ENCODE data around the gene CNTNAP2. TPM values are rescaled to one million over a fixed set of nuclear protein-coding genes. Genes with fewer than 3 reads are reported as not detected.

Gene CNTNAP2
- total RNA-seq, 1 donor from 2014 or later: 0.22 TPM

- no peak for DNase-seq
- intact Hi-C loops (cut with micrococcal nuclease): no loop called here
- ATAC-seq: no peak
Measured at GRCh38 chr7:148230296-148230695, 2113.7 kb downstream of the CNTNAP2 start.

- intact Hi-C loops (cut with micrococcal nuclease): no loop called here
Measured at GRCh38 chr7:148230883-148231282, 2114.3 kb downstream of the CNTNAP2 start.

DNA sequence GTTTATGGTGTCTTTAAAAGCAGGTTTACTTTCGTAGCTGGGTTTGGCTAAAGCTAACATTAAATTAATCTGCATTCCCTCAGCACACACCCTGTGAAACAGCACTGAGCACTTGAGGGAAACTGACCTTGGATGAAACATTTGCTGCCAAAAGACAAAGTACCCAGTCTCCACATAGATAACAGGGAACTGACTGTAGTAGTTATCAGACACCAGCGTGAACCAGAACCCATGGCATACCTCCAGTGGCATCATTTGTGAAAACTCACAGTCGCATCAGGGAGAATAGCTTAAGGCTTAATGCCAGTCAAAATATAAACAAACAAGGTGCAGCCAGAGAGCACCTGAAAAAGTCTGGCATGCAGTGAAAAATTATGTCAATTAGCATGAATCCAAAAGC is 2116.2 kb downstream of the CNTNAP2 start:
- ATAC-seq (peak; percentile 100), DNase-seq (peak; percentile 36)
- intact Hi-C loops (cut with micrococcal nuclease): no loop called here

More at GRCh38 chr7:148230883-148231282, 2114.3 kb downstream of the CNTNAP2 start:
- ATAC-seq (no peak), DNase-seq (no peak)

- intact Hi-C loops (cut with micrococcal nuclease): no loop called here
- ATAC-seq (no peak), DNase-seq (no peak)
Measured at GRCh38 chr7:148234715-148235114, 2118.1 kb downstream of the CNTNAP2 start.

DNA sequence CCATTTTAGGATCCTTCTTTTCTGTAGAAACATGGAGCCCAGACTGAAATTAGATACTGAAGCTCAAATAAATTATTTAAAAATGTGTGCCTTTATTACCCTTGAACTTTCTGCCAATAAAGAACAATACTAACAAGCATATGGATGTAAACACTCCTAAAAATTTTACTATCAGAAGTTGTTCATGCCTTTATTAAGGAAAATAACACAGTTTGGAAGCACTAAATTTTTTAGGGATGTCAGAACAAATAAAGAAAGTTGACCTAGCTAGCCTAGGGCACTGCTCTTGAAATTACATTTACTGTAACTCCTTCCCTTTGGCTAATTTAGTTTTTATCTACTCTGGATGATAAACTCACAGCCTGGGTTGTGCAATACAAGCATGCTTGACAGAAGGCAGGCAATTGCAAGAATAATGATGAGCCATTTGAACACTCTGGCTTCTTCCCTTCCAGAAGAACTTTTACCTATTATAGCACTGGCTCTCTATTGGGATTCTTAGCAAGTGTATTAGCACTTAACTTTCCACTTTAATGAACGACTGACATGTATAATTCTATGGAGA is 2122.2 kb downstream of the CNTNAP2 start:
- DNase-seq: no peak
- ATAC-seq: peak; percentile 68
- intact Hi-C loops (cut with micrococcal nuclease): no loop called here

GRCh38 chr7:148241700-148242293 is 2125.2 kb downstream of the CNTNAP2 start:
- no peak for DNase-seq
- no peak for ATAC-seq
- intact Hi-C loops (cut with micrococcal nuclease): no loop called here

DNA sequence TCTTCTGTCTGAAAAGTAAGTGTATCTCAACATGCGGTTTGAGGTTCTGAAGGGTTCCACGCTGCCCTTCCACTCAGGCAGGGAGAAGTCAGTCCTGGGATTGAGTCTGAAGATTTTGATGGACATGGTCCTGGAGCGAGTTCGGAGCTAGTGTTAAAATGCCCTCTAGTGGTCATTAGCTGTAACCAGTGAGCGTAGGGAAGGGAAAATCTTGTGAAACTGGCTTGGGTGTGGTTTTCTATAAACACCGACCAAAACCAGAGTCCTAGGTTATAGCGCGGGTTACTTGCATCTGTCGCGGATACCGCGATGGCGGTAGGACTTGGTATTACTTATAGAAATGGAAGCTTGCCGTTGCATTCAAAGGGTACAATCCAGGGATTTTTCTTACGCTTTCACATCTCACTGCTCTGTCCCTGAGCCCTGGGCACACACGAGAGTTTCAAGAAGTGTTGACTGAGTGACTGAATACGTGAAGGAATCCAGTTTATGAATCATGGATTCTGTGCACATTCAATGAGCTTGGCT is 2125.8 kb downstream of the CNTNAP2 start:
- peak; percentile 82 for ATAC-seq
- intact Hi-C loops (cut with micrococcal nuclease): no loop called here
- DNase-seq: no peak

- no peak for DNase-seq
- no peak for ATAC-seq
- intact Hi-C loops (cut with micrococcal nuclease): no loop called here
Measured at GRCh38 chr7:148245381-148245780, 2128.8 kb downstream of the CNTNAP2 start.

GRCh38 chr7:148253629-148254028 is 2137.0 kb downstream of the CNTNAP2 start:
- DNase-seq (no peak), ATAC-seq (no peak)
- intact Hi-C loops (cut with micrococcal nuclease): no loop called here

GRCh38 chr7:148255333-148255732 is 2138.7 kb downstream of the CNTNAP2 start:
- intact Hi-C loops (cut with micrococcal nuclease): no loop called here
- ATAC-seq: no peak
- no peak for DNase-seq

DNA sequence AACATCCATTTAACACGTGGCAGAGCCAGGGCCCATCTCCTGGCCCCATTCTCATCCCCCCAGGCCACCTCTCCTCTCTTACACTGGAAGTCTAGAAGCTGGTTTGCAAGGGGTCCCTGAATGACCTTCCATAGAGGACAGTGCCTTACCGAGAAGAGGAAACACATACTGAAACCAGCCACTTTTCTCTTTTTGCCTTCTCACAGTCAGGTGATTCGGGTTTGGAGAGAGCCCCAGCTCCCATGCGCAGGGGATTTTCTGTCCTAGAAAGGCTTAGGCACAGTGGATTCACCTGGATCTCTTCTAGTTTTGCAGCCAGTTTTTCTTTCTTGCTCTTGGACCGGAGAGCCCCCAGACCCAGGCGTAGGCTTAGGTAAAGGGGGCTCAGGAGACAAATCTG is 2139.8 kb downstream of the CNTNAP2 start:
- DNase-seq: no peak

GRCh38 chr7:148260599-148260998 is 2144.0 kb downstream of the CNTNAP2 start:
- ATAC-seq: peak; percentile 82

More for the DNA sequence above, 2139.8 kb downstream of the CNTNAP2 start:
- ATAC-seq: no peak
- intact Hi-C loops (cut with micrococcal nuclease): no loop called here

DNA sequence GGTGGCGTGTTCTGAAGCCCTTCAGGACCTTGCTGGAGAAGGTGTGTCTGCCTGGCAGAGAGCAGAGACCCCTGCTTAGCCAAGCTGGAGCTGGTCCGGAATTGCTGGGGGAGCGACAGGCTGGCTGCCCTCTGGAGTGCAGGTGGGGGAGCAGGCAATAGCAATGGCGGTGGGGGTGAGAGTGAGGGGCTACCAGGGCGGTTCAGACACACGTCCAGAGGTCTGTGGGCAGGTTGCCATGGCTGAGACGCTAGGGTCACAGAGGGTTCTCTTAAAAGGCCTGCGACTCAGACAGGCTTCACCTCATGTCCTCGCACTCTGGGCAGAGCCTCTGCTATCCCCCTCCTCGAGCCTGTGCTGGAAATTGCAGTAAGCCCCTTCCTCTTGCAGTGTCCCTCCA is 2144.9 kb downstream of the CNTNAP2 start:
- no peak for DNase-seq
- ATAC-seq: no peak
- intact Hi-C loops (cut with micrococcal nuclease): no loop called here

More at GRCh38 chr7:148260599-148260998, 2144.0 kb downstream of the CNTNAP2 start:
- intact Hi-C loops (cut with micrococcal nuclease): no loop called here
- DNase-seq: no peak

- intact Hi-C loops (cut with micrococcal nuclease): no loop called here
- DNase-seq: no peak
Measured at GRCh38 chr7:148261996-148262688, 2145.5 kb downstream of the CNTNAP2 start.

DNA sequence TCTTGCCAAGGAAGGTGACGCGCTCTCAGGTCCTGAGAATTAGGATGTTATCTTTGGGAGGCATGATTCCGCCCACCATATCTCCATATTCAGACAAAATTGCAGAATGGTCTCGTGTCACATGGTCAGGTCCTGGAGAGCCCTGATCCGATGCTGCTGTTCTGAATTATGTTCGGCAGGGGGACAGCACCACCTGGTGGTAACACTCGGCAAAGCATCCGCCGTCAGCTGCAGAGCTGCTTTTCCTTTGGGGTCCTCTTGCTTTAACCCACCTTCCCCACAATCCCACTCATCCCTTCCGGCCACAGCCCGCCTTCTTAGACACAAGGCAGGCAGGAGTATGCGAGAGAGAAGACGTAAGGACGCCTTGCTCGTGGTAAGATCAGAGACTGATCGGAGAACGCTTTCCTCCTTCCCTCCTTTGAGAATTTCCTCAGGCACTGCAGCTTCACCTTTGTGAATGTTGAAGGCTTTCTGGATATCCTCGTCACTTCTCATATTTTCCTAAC is 2146.2 kb downstream of the CNTNAP2 start:
- ATAC-seq (peak; percentile 81), DNase-seq (peak; percentile 76)
- intact Hi-C loops (cut with micrococcal nuclease): no loop called here

More at GRCh38 chr7:148261996-148262688, 2145.5 kb downstream of the CNTNAP2 start:
- no peak for ATAC-seq

GRCh38 chr7:148264933-148265557 is 2148.4 kb downstream of the CNTNAP2 start:
- intact Hi-C loops (cut with micrococcal nuclease): no loop called here
- ATAC-seq (no peak), DNase-seq (no peak)

DNA sequence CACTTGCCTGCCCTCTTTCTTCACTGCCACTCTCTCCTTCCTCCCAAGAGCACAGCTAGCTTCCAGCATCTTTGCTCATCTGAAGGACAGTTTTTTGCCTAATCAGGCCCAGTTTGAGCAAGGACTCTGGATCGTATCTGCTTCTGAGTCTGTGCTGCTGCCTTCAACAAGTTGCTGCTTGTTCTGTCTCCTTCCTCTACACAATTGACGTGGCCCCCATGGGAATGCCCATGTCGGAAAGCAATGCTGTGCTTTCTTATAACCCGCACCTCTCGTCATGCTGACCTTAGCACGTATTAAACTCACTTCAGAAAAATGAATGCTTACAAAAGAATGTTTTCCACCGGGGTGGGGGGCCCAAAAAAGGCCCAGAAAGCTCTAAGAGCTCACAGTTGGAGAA is 2149.3 kb downstream of the CNTNAP2 start:
- no peak for ATAC-seq
- intact Hi-C loops (cut with micrococcal nuclease): no loop called here

DNA sequence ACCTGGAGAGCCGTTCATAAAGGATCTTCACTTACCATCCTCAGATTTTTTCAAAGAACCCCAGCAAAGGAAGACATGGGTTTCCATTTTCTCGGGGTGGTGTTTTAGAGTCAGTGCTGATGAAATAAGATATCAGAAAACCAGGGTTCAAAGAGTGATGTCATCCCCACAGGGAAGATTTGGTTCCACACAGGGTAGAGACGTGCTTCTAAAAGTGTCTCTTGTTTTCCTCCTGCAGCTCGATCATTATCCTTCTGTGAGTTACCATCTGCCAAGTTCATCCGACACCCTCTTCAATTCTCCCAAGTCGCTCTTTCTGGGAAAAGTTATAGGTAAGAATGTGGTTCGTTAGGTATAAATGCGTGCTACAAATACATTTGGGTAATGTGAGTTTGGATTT is 2150.2 kb downstream of the CNTNAP2 start:
- intact Hi-C loops (cut with micrococcal nuclease): no loop called here
- DNase-seq (no peak), ATAC-seq (no peak)

More for the DNA sequence above, 2149.3 kb downstream of the CNTNAP2 start:
- no peak for DNase-seq

GRCh38 chr7:148270576-148270975 is 2154.0 kb downstream of the CNTNAP2 start:
- intact Hi-C loops (cut with micrococcal nuclease): no loop called here
- DNase-seq (no peak), ATAC-seq (no peak)

DNA sequence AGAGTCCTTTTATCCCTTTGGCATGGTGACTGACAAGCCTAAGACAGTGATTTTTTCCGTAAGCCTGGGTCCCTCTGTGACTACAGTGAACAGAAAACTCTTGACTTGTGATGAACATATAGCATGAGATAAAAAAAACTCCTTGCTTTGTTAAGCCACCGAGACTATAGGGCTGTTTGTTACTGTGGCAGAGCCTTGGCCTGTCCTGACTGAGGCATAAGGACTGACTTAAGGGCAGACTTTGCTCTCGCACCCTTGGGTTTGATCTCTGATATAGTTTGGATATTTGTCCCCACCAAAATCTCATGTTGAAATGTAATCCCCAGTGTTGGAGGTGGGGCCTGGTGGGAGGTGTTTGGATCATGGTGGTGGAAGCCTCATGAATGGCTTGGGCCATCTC is 2157.5 kb downstream of the CNTNAP2 start:
- DNase-seq: no peak
- intact Hi-C loops (cut with micrococcal nuclease): no loop called here
- ATAC-seq: no peak

Data from left ventricle myocardium superior (tissue), 1 donor.